ENCODE data around the gene INPP4A.

The INPP4A gene

DNA sequence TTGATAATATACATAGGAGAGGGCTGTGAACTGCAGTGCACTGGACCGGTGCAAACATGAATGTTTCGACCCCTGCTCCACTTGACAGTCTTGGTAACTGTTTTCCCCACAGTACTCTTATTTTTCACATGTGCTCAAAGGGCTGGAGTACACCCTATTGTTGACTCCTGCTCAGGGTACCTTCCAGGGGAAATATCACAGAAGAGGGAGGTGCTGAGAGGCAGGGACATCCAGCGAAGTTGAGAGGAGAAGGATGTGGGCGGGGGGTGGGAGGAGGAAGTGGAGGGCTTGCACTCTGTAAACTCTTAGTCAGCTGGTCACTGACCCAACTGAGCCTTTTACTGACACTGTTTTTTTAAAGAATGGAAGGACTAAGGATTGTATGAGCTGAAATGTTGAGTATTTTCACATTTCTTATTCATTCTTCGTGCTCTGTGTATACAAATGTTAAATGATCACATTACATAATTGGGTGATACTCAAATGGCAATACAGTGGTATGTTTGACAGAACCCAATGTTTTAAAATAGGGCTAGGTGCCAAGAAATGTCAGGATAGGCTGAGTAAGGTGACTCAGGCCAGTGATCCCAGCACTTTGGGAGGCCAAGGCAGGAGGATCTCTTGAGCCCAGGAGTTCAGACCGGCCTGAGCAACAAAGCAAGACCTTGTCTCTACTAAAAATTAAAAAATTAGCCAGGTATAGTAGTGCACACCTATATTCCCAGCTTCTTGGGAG is 10.0 kb downstream of the INPP4A start:
- peak; percentile 68 for DNase-seq (ENCODE audit: low spot score)
- in situ Hi-C loops (cut with MboI; ENCODE audit: low sequenced_read_pairs, unreplicated experiment), result no loop called here
- TF ChIP-seq, protein P1, sequence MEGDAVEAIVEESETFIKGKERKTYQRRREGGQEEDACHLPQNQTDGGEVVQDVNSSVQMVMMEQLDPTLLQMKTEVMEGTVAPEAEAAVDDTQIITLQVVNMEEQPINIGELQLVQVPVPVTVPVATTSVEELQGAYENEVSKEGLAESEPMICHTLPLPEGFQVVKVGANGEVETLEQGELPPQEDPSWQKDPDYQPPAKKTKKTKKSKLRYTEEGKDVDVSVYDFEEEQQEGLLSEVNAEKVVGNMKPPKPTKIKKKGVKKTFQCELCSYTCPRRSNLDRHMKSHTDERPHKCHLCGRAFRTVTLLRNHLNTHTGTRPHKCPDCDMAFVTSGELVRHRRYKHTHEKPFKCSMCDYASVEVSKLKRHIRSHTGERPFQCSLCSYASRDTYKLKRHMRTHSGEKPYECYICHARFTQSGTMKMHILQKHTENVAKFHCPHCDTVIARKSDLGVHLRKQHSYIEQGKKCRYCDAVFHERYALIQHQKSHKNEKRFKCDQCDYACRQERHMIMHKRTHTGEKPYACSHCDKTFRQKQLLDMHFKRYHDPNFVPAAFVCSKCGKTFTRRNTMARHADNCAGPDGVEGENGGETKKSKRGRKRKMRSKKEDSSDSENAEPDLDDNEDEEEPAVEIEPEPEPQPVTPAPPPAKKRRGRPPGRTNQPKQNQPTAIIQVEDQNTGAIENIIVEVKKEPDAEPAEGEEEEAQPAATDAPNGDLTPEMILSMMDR (IDR thresholded peaks at IDR 0.05; ENCODE audit: borderline replicate concordance, control extremely low read depth, extremely low read depth, insufficient read depth, missing control alignments), result no peak

DNA sequence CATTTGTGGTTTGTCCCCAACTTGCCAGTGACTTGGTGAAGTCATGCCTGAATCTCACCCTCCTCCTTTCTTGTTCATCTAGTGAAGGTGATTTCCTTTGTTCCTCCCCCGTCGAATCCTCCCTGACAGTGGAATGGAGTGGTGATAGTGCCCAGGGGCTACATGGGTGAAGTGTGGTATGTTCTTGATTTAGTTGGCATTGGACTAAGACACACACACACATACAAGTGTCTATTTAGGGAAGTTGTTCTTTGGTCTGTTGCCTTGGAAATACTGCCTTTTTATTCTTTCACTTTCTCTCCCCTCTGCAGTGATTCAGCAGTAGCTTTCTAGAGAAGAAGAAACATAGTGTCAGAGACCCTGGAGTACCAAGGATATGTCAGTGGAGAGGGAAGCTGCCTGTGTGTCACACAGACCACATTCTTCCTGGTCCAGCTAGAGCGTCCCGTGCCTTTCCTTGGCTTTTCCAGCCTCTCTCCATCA is 10.9 kb downstream of the INPP4A start:
- peak; percentile 44 for DNase-seq (ENCODE audit: low spot score)
- TF ChIP-seq, protein P1 (IDR thresholded peaks at IDR 0.05; ENCODE audit: borderline replicate concordance, control extremely low read depth, extremely low read depth, insufficient read depth, missing control alignments), result no peak
- in situ Hi-C loops (cut with MboI; ENCODE audit: low sequenced_read_pairs, unreplicated experiment), result no loop called here

DNA sequence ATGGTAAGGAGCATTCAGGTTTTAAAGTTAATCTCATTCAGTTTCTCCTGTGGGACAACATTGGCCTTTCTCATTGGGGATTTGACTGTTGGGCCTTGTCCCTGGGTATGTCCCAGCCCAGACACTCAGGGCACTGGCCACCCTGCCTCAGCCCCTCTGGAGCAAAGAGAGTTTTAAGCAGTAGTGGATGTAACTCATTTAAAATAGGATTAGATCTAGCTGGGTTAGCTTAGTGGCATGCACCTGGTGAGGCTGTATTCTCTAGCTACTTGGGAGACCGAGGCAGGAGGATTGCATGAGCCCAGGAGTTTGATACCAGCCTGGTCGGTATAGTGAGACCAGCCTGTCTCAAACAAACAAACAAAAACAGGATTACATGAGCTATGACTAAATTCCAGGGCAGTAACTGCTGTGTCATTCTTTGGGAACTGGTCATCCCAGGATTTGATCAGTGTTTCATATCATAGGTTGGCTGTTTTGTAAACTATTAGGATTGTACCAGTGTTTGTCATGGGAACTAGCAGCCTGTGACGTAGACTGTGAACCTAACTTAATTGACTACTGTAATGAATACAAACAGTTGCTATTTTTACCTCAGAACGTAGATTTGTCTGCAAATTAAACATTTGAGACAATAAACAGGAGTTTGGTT is 12.5 kb downstream of the INPP4A start:
- TF ChIP-seq, protein P1 (IDR thresholded peaks at IDR 0.05; ENCODE audit: borderline replicate concordance, control extremely low read depth, extremely low read depth, insufficient read depth, missing control alignments), result no peak
- DNase-seq (ENCODE audit: low spot score), result no peak
- in situ Hi-C loops (cut with MboI; ENCODE audit: low sequenced_read_pairs, unreplicated experiment), result no loop called here

DNA sequence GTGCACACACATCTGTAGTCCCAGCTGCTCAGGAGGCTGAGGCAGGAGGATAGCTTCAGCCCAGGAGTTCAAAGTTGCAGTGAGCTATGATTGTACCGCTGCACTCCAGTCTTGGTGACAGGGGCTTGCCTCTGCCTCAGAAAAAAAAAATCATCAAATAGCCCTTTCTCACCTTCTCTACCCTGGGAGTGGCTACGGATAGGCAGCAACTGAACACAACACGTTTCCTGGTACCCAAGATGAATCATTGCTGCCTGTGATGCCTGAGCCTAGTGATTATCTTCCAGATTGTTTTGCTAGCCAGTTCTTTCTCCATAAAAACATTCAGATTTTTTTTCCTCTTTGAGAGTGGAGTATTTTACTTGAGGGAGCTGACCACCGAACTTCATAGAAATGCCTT is 13.5 kb downstream of the INPP4A start:
- TF ChIP-seq, protein P1 (IDR thresholded peaks at IDR 0.05; ENCODE audit: borderline replicate concordance, control extremely low read depth, extremely low read depth, insufficient read depth, missing control alignments), result no peak
- in situ Hi-C loops (cut with MboI; ENCODE audit: low sequenced_read_pairs, unreplicated experiment), result no loop called here
- no peak for DNase-seq (ENCODE audit: low spot score)

DNA sequence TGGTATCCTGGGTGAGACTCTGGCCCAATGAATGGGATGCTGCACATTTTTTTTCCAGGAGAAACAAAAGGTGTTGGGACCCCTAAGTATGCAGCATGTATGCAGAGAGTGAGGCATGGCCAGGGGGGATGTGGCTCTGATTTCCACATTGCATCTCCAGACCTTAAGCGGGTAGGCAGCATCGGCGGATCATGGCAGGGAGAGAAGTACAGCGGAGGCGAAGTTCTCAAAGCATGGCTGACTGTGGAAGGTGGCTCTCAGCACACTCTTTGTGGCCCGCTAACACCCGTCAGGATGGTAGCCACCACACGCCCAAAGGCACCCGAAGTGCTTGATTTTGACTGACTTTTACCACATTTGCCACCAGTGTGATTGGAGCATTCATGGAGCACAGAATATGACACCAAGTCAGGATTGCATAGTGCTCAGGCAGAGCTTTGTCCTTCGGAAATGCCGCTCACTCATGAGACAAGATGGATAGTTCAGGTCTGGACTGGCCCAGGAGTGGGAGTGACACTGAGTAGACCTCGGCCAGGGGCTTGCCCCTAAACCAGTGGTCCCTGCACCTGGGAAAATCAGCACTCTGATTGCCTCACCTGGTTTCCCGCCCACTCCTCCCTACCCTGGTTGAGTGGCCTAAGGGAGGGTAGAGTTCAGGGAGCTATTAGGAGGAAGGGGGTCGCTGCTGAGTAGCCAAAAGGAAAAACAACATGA is 14.2 kb downstream of the INPP4A start:
- in situ Hi-C loops (cut with MboI; ENCODE audit: low sequenced_read_pairs, unreplicated experiment), result no loop called here
- TF ChIP-seq, protein P1 (IDR thresholded peaks at IDR 0.05; ENCODE audit: borderline replicate concordance, control extremely low read depth, extremely low read depth, insufficient read depth, missing control alignments), result no peak
- DNase-seq (ENCODE audit: low spot score), result no peak

DNA sequence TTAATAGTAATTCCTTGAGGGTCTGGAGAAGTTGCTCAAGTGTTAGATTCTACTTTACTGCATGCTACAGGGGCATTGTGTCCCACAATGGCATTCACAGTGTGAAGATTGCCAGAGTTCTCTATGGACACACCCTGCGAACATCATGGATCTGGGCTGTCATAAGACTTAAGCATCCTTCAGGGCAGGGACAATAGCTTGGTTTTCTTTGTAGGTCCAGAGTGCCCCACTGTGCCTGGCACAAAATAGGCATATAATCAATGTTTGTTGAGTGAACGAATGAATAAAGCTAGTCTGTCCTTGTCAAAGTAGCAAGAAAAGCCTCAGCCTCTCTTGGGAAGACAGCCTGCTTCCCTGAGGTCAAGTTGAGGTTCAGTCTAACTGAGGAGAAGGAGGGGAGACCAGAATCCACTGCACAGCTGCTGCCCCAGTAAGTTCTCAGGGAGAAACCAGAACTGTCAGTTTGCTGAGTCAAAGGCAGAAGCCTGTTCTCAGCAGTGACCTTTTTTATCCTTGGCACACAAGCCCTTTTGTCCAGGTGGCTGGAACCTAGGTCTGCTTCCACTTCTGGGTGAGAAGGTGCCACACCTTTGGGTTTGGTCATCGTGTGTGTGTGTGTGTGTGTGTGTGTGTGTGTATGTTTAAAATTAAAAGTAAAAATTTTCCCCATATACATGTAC is 15.0 kb downstream of the INPP4A start:
- TF ChIP-seq, protein P1 (IDR thresholded peaks at IDR 0.05; ENCODE audit: borderline replicate concordance, control extremely low read depth, extremely low read depth, insufficient read depth, missing control alignments), result no peak
- no peak for DNase-seq (ENCODE audit: low spot score)
- in situ Hi-C loops (cut with MboI; ENCODE audit: low sequenced_read_pairs, unreplicated experiment), result no loop called here
